HG02798 (cell line): ENCODE results near the gene TMEM200C.

ENCODE experiments used
- ATAC-seq: cut with Tn5 transposase; IDR thresholded peaks from one replicate; pipeline ENCODE4 v1.9.1; 2021; ENCODE audit warnings: mild to moderate bottlenecking; ENCODE audit not compliant: unreplicated experiment, poor library complexity

TMEM200C gene

DNA sequence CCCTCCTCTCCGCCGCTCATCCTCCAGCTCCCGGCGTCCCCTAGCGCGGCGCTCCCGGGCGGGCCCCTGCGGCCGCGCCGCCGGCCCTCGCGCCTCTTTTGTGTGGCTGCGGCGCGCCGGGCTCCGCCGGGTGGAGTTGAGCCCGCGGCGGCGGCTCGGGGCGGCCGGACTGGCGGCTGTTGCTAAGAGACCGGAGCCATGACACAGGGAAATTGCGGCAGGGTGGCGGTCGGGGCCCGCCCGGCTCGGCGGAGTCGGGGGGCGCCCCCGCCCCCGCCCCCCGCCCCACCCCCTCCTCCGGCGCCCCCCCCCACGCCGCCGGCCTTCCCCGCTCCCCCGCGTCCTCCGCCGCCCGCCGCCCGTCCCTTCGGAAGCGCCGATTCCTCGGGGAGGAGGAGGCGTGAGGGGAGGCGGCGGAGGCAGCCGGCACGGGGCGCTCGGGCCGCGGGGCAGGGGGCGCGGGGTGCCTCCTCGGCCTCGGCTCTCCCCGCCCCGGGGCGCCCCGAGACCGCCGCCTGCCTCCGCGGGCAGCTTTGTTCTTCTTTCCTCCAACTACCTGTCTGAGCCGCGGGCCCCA lies at the start of gene TMEM200C:
Gene TMEM200C (minus strand): TSS at position 224 of the 577 bp plus-strand sequence. CDS start 3,459 bp downstream, outside the sequence.
- ATAC-seq: peak; percentile 40

GRCh38 chr18:5944448-5944847 lies 49.1 kb upstream of the TMEM200C start:
- ATAC-seq: no peak

DNA sequence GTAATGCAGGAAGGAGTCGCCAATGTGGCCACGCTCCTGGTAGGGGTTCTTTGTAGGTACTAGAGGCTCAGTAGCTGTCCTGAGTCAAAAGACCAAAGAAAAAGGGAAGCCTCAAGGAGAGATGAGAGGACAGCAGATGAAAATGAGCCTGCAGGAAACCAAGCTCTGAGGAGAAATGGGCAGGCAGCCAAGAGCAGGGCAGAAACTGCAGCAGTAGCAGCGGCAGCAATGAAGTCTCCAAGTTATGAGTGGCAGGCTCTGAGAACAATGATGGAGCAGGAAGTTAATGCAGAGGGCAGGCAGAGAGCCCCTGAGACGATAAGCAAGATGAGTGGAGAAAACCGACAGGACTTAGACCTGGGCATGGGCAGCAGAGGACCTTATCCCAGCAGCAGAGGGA lies 48.2 kb upstream of the TMEM200C start:
- no peak for ATAC-seq

- ATAC-seq: no peak
Observed at GRCh38 chr18:5942591-5942990, 47.3 kb upstream of the TMEM200C start.

- ATAC-seq: no peak
Observed at GRCh38 chr18:5941890-5942289, 46.6 kb upstream of the TMEM200C start.

- no peak for ATAC-seq
Observed at GRCh38 chr18:5939801-5940667, 44.7 kb upstream of the TMEM200C start.

DNA sequence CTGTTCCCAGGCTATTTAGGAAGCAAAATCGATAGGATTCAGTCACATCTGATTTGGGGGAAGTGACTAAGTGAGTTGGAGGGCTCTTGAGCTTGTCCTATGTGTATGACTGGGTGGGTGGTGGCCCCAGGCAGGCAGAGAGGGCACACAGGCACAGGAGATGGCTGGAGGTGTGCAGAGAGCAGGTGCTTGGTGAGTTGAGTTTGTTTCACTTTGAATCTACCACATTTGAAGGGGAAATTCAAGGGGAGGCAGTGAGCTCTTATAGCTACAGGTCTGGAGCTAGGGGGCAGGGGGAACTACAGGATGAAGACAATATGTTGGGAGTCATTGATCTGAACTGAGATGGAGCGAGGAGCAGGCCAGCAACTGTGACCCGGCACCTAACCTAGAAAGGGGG lies 42.5 kb upstream of the TMEM200C start:
- ATAC-seq: no peak

GRCh38 chr18:5937121-5937520 lies 41.8 kb upstream of the TMEM200C start:
- ATAC-seq: no peak

- no peak for ATAC-seq
Observed at GRCh38 chr18:5930789-5931188, 35.5 kb upstream of the TMEM200C start.

GRCh38 chr18:5918205-5918858 lies 23.0 kb upstream of the TMEM200C start:
- ATAC-seq: no peak

DNA sequence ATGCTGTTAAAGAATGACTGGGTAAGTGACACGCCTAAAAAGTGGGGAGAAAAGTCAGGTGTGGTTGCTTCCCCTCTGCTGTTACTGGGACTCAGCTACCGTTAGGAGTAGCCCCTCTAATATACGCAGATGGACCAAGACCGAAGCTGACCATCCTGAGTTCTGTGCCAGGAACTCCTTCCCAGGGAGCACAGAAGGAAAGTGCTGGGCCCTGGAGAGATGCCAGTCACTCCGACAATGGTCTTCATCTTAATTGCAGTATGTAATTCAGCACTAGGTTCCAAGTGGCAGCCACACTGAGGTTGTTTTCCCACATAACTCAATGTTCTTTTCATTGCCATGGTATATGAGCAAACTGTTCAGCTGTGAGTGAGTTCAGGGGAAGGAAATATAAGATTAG lies 19.6 kb upstream of the TMEM200C start:
- ATAC-seq: no peak

DNA sequence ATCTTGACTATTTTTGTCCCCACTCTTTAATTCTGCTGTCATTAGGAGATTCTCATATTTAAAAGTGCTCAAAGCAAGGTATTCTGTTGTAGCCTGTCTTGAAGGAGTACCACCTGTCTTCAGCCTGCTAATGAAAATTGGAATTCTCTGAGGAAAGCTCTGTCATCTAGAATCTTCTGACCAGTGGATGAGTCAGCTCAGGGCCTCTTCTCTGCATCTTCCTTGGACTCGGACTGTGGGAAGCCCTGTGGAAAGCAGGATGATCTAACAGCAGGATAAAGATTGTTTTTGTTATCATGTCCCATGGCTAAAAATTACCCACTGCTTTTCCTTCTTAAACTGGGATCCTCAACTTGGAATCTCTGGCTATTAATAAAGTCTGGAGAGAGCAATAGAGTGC lies 18.7 kb upstream of the TMEM200C start:
- ATAC-seq: no peak

- no peak for ATAC-seq
Observed at GRCh38 chr18:5912566-5912965, 17.2 kb upstream of the TMEM200C start.

DNA sequence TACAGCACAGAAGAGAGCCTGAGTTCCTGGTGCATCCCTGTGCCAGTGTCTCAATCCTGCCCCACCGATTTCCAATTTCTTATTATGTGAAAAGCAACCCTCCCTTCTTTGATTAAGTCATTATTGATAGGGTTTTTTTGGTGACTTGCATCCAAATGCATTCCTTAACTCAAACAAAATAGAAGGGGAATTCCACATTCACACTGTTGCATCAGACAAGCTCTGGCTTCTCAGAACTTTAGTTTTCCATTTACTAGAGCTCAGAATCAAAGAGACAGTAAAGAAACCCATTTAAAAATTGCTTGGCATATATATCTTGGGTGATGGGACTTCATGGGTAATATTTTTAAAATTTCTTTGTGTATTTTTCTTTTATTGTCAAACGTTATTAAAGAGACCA lies 13.8 kb upstream of the TMEM200C start:
- no peak for ATAC-seq

DNA sequence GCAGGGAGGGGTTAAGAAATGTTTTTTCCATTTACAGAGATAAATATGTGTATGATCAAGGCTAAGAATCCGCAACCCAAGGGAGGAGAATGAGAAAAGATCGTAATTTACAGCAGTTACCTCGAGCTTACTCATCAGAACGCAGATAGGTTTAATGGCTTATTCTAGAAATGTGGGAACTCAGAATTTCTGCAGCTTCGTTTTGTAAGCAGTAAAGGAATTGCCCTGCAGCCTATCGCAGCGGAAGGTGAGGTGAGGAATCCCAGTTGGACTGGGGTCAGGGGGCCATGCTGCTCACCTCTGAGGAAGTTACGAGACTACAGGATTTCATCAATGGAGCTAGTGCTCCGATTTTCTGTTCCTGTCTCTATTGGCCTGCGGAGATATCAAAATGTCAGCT lies 8.1 kb upstream of the TMEM200C start:
- no peak for ATAC-seq

GRCh38 chr18:5900262-5900661 lies 4.9 kb upstream of the TMEM200C start:
- ATAC-seq: no peak

DNA sequence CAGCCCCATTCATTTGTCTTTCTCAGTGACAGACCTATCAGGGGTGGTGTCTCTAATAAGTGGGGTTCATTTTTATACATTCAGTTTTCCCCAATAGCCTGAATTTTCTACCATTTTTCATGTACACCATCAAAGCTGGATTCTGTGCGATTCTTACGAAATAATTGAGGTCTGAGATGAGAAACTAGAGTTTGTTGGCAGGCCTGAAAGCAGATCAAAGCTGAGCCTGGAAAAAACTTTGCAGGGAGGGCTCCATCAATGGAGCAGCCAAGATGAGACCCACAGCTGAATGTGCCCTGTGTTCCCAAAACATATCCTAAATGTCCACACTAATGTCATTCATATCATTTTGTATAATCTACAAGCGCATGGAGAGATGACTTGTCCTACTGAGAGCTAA lies 4.5 kb upstream of the TMEM200C start:
- ATAC-seq: no peak

DNA sequence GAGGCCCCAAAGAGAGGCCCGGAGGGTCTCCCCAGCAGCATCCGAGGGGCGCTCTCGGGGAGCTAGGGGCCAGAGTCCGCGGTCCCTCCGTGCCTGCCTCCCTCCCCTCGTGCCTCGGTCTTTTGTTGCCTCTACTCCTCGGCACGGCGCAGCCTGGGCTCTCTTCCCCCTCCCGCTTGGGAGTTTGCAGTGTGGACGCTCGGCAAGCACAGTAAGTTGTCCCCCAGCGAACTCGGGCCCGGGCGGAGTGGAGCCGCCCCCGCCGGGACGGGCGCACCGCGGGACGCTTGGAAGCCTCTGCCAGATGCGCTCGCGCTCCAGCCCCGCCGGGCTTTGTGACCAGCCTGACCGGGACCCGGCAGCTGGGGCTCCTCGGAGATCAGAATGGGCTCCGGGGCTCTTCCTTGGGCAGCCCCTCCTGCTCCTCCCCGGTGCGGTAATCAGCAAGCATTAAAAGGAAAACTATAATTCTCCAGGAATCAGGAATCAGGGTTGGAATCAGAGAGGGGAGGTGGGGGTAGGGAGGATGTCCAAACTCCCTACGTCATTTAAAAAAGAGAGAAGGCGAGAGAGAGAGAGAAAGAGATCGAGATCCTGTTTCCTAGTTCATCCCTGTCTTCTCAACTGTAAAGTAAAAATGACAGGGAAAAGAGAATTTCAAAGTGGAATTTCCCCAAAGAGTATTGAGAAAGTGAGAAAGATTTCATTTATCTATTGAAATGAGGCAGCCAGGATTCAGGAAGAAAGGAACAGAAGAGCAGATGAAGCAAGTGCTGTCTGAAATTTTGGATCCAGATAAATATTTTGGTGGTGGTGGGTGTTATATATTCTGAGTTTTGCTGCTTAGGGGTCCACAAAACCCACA lies 786 bp upstream of the TMEM200C start:
- ATAC-seq: peak; percentile 24

DNA sequence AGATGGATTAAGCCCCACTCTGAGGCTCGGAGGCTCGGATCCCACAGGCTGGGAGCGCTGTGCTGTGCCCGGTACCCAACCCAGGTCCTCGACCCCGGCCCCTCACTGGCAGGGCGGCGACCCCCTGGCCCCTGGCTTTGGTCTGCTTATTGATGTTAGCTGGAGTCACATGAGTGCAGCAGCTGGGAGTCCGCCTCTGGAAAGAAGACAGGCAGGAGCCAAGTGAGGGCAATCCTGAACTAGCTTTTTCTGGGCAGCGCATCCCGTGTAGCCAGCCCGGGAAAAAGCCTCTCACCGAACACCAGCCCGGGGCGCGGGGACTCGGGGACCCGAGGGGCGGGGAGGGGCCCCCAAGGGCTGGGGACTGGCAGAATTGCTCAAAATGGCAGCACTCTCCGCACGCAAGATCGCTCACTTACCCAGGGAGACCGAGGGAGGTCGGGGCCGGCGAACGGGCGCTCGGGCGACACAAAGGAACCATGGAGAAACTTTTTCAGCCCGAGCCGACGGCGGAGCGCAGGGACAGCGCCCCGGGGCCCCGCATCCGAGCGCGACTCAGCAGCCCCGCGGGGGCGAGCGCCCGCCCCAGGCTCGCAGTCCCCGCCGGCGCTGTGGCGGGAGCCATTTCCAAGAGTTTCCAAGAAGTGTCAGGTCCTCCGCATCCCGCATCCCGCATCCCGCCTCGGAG lies 567 bp downstream of the TMEM200C start:
- ATAC-seq: peak; percentile 10
